HepG2 (cell line): ENCODE results near the gene NAGK. TPM values are rescaled to one million over a fixed set of nuclear protein-coding genes. Genes with fewer than 3 reads are reported as not detected.

Experiments used
- ARNT ChIP-seq: fragments of 450-650 bp; IDR thresholded peaks from 2 replicates; pipeline ENCODE4 v1.6.1; 2017
- ARNT2 ChIP-seq: sonication (generic); formaldehyde crosslinking; IDR thresholded peaks from 2 replicates; pipeline ENCODE4 v1.8.0; 2022; ENCODE audit warnings: mild to moderate bottlenecking, low read depth, missing genetic modification reagents, moderate library complexity
- CBFB ChIP-seq: sonication (generic); formaldehyde crosslinking; IDR thresholded peaks from 2 replicates; pipeline ENCODE4 v1.4.0; 2020; ENCODE audit warnings: missing genetic modification reagents
- DMAP1 ChIP-seq: IDR thresholded peaks from 2 replicates; pipeline ENCODE4 v1.6.1; 2016
- FOXC1 ChIP-seq: sonication (generic); formaldehyde crosslinking; IDR thresholded peaks from 2 replicates; pipeline ENCODE4 v1.8.0; 2022; ENCODE audit warnings: mild to moderate bottlenecking, missing genetic modification reagents, borderline replicate concordance
- GTF2F1 ChIP-seq: fragments of 150-350 bp; IDR thresholded peaks from 2 replicates; pipeline ENCODE4 v1.6.1; 2014; ENCODE audit warnings: low read length
- ISX ChIP-seq: sonication (generic); formaldehyde crosslinking; conservative IDR thresholded peaks from 2 replicates; pipeline ENCODE4 v1.5.0; 2020; ENCODE audit warnings: missing genetic modification reagents
- JUND ChIP-seq: sonication (generic); formaldehyde crosslinking; IDR thresholded peaks from 2 replicates; pipeline ENCODE4 v1.8.0; 2022; ENCODE audit warnings: mild to moderate bottlenecking, missing genetic modification reagents
- KDM5A ChIP-seq: fragments of 200-600 bp; sonication (generic); IDR thresholded peaks from 2 replicates; pipeline ENCODE4 v1.7.0; 2018; ENCODE audit warnings: antibody characterized with exemption, mild to moderate bottlenecking, low read length, borderline replicate concordance
- KDM6A ChIP-seq: IDR thresholded peaks from 2 replicates; pipeline ENCODE4 v1.6.1; 2016; ENCODE audit warnings: low read depth
- NCOR1 ChIP-seq: fragments of 200-600 bp; sonication (generic); IDR thresholded peaks from 2 replicates; pipeline ENCODE4 v1.7.0; 2017; ENCODE audit warnings: antibody characterized with exemption, low read length, borderline replicate concordance
- PHF8 ChIP-seq: sonication (generic); formaldehyde crosslinking; IDR thresholded peaks from 2 replicates; pipeline ENCODE4 v1.5.0; 2020; ENCODE audit warnings: missing genetic modification reagents
- PLRG1 ChIP-seq: fragments of 450-650 bp; conservative IDR thresholded peaks from 2 replicates; pipeline ENCODE4 v1.6.1; 2016
- POLR2G ChIP-seq: fragments of 200-400 bp; formaldehyde crosslinking; IDR thresholded peaks from 2 replicates; pipeline ENCODE4 v1.6.1; 2018; ENCODE audit warnings: mild to moderate bottlenecking, low read depth, low read length, moderate library complexity
- SP4 ChIP-seq: sonication (generic); formaldehyde crosslinking; IDR thresholded peaks from 2 replicates; pipeline ENCODE4 v1.8.1; 2023; ENCODE audit warnings: mild to moderate bottlenecking, missing genetic modification reagents
- U2AF1 ChIP-seq: fragments of 200-400 bp; formaldehyde crosslinking; optimal IDR thresholded peaks from 2 replicates; pipeline ENCODE3; 2017; ENCODE audit warnings: mild to moderate bottlenecking, low read depth, low read length
- polyA plus RNA-seq, 8 experiments: library from polyadenylated mRNA; depleted of rRNA in 3 of 8; stranded (reverse) in 7 of 8; unstranded in 1 of 8; fragments of >200 nt; fragmentation: Illumina TruSeq in 4 of 8; extraction: Trizol in 4 of 8; gene quantifications; 2 replicates each; pipeline versions ENCODE4 v1.2.1 to v1.2.3, GENCODE V29; 2011 to 2016; ENCODE audit warnings: low read depth in 4 of 8, missing spikeins in 1 of 8, mixed read lengths in 1 of 8; ENCODE audit not compliant: insufficient read depth in 1 of 8
- total RNA-seq, 5 experiments: library from RNA; depleted of rRNA; stranded (reverse); fragments of >200 nt; fragmentation: Illumina TruSeq; extraction: Trizol; gene quantifications; 2 replicates each; pipeline ENCODE4 v1.2.3, GENCODE V29; 2016; ENCODE audit warnings: low read depth in 1 of 5
- TF ChIP-seq, protein P1 (sequence below): IDR thresholded peaks from 2 replicates; pipeline ENCODE4 v1.6.1; 2016; ENCODE audit warnings: low read depth, missing genetic modification reagents, missing compliant biosample characterization
- TF ChIP-seq, protein P2 (sequence below): sonication (generic); formaldehyde crosslinking; IDR thresholded peaks from 2 replicates; pipeline ENCODE4 v1.5.0; 2020; ENCODE audit warnings: missing genetic modification reagents
- TF ChIP-seq, protein P3 (sequence below): sonication (generic); formaldehyde crosslinking; IDR thresholded peaks from 2 replicates; pipeline ENCODE4 v1.8.0; 2022; ENCODE audit warnings: missing genetic modification reagents, mild to moderate bottlenecking, borderline replicate concordance
- TF ChIP-seq, protein P4 (sequence below): fragments of 450-650 bp; IDR thresholded peaks from 2 replicates; pipeline ENCODE4 v1.6.1; 2017; ENCODE audit warnings: mild to moderate bottlenecking

Gene NAGK
- total and polyA plus RNA-seq, 2 of the 13 experiments (the other 11 are each of a cell fraction or from before 2014, with no cell fraction given) = 24.4 to 35.2 TPM

DNA sequence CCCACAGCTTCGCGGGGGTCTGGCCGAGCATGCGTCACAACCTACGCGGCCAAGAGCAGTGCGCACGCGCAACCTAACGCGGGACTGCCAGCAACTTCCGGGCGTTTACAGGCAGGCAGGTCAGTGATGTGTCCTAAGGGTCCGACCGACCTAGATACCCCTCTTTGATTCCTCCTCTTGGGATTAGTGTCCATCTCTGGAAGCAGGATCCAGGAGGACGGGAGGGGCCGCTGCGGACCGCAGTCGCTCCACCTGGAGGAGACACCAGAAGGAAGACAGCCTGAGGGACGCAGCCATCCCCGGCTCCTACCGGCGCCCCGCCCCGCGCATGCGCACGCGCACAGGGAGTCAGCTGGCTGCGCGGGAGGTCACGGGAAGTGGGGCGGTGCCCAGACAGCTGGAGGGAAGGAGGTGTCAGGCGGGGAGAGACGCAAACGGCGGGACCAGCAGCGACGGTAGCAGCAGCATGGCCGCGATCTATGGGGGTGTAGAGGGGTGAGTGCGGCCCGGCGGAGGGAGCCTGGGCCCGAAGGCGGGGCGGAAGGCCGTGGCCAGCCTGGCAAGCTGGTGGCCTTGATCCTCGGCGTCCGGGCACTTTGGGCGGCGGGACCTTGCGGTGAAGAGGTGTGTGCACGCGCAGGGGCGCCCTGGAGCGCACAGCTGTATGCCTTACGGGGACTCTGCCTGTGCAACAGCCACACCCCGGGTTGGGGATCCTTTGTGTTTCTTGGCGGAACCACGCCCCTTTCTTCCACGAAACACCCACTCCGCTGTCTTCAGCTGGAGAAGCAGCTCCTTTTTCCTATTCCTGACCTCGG, at the start of gene NAGK (continued):
- peak; percentile 96 for TF ChIP-seq FOXC1
- no peak for TF ChIP-seq ARNT
- TF ChIP-seq PHF8 (CRISPR knock-in tag) = peak; percentile 100
- TF ChIP-seq, protein P1, sequence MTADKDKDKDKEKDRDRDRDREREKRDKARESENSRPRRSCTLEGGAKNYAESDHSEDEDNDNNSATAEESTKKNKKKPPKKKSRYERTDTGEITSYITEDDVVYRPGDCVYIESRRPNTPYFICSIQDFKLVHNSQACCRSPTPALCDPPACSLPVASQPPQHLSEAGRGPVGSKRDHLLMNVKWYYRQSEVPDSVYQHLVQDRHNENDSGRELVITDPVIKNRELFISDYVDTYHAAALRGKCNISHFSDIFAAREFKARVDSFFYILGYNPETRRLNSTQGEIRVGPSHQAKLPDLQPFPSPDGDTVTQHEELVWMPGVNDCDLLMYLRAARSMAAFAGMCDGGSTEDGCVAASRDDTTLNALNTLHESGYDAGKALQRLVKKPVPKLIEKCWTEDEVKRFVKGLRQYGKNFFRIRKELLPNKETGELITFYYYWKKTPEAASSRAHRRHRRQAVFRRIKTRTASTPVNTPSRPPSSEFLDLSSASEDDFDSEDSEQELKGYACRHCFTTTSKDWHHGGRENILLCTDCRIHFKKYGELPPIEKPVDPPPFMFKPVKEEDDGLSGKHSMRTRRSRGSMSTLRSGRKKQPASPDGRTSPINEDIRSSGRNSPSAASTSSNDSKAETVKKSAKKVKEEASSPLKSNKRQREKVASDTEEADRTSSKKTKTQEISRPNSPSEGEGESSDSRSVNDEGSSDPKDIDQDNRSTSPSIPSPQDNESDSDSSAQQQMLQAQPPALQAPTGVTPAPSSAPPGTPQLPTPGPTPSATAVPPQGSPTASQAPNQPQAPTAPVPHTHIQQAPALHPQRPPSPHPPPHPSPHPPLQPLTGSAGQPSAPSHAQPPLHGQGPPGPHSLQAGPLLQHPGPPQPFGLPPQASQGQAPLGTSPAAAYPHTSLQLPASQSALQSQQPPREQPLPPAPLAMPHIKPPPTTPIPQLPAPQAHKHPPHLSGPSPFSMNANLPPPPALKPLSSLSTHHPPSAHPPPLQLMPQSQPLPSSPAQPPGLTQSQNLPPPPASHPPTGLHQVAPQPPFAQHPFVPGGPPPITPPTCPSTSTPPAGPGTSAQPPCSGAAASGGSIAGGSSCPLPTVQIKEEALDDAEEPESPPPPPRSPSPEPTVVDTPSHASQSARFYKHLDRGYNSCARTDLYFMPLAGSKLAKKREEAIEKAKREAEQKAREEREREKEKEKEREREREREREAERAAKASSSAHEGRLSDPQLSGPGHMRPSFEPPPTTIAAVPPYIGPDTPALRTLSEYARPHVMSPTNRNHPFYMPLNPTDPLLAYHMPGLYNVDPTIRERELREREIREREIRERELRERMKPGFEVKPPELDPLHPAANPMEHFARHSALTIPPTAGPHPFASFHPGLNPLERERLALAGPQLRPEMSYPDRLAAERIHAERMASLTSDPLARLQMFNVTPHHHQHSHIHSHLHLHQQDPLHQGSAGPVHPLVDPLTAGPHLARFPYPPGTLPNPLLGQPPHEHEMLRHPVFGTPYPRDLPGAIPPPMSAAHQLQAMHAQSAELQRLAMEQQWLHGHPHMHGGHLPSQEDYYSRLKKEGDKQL = peak; percentile 61
- TF ChIP-seq KDM5A = peak; percentile 87
- TF ChIP-seq POLR2G = peak; percentile 100
- peak; percentile 98 for TF ChIP-seq ARNT2 (CRISPR knock-in tag)
- TF ChIP-seq ISX (CRISPR knock-in tag) = 0 out of 2 replicates have a peak, but pooled peaks have one; percentile 34
- TF ChIP-seq CBFB = peak; percentile 92
- TF ChIP-seq KDM6A (CRISPR knock-in tag) = peak; percentile 52; the same call in 1 of the 2 replicates
- TF ChIP-seq, protein P2, sequence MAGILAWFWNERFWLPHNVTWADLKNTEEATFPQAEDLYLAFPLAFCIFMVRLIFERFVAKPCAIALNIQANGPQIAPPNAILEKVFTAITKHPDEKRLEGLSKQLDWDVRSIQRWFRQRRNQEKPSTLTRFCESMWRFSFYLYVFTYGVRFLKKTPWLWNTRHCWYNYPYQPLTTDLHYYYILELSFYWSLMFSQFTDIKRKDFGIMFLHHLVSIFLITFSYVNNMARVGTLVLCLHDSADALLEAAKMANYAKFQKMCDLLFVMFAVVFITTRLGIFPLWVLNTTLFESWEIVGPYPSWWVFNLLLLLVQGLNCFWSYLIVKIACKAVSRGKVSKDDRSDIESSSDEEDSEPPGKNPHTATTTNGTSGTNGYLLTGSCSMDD (CRISPR knock-in tag) = peak; percentile 7; the same call in 1 of the 2 replicates
- peak; percentile 91 for TF ChIP-seq SP4 (CRISPR knock-in tag)
- peak; percentile 100 for TF ChIP-seq DMAP1 (CRISPR knock-in tag)
- TF ChIP-seq GTF2F1 = no peak
- no peak for TF ChIP-seq PLRG1
- TF ChIP-seq U2AF1 = peak; percentile 67
- TF ChIP-seq NCOR1 = peak; percentile 40; the same call in 1 of the 2 replicates
- TF ChIP-seq, protein P3, sequence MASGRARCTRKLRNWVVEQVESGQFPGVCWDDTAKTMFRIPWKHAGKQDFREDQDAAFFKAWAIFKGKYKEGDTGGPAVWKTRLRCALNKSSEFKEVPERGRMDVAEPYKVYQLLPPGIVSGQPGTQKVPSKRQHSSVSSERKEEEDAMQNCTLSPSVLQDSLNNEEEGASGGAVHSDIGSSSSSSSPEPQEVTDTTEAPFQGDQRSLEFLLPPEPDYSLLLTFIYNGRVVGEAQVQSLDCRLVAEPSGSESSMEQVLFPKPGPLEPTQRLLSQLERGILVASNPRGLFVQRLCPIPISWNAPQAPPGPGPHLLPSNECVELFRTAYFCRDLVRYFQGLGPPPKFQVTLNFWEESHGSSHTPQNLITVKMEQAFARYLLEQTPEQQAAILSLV = peak; percentile 86
- TF ChIP-seq, protein P4, sequence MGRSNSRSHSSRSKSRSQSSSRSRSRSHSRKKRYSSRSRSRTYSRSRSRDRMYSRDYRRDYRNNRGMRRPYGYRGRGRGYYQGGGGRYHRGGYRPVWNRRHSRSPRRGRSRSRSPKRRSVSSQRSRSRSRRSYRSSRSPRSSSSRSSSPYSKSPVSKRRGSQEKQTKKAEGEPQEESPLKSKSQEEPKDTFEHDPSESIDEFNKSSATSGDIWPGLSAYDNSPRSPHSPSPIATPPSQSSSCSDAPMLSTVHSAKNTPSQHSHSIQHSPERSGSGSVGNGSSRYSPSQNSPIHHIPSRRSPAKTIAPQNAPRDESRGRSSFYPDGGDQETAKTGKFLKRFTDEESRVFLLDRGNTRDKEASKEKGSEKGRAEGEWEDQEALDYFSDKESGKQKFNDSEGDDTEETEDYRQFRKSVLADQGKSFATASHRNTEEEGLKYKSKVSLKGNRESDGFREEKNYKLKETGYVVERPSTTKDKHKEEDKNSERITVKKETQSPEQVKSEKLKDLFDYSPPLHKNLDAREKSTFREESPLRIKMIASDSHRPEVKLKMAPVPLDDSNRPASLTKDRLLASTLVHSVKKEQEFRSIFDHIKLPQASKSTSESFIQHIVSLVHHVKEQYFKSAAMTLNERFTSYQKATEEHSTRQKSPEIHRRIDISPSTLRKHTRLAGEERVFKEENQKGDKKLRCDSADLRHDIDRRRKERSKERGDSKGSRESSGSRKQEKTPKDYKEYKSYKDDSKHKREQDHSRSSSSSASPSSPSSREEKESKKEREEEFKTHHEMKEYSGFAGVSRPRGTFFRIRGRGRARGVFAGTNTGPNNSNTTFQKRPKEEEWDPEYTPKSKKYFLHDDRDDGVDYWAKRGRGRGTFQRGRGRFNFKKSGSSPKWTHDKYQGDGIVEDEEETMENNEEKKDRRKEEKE = no peak
- peak; percentile 6 for TF ChIP-seq JUND (CRISPR knock-in tag)
